ENCODE measurements around the gene SPATA12.

DNA sequence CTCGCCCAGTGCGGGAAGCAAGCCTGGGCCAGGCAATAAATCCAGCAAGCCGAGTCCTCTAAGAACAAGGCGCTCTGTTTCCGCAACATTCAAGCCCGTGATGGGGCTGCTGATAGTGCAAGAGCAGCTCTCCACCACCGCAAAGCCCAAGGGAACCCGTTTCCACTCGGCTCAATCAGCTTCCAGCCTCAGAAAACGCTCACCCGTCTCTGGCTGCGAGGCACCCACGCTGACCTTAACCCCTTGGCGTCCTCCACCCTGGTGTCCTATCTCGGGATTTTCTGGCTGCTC, 17.8 kb downstream of the SPATA12 start:
- TF ChIP-seq, protein P1, sequence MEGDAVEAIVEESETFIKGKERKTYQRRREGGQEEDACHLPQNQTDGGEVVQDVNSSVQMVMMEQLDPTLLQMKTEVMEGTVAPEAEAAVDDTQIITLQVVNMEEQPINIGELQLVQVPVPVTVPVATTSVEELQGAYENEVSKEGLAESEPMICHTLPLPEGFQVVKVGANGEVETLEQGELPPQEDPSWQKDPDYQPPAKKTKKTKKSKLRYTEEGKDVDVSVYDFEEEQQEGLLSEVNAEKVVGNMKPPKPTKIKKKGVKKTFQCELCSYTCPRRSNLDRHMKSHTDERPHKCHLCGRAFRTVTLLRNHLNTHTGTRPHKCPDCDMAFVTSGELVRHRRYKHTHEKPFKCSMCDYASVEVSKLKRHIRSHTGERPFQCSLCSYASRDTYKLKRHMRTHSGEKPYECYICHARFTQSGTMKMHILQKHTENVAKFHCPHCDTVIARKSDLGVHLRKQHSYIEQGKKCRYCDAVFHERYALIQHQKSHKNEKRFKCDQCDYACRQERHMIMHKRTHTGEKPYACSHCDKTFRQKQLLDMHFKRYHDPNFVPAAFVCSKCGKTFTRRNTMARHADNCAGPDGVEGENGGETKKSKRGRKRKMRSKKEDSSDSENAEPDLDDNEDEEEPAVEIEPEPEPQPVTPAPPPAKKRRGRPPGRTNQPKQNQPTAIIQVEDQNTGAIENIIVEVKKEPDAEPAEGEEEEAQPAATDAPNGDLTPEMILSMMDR (conservative IDR thresholded peaks at IDR 0.05 in 1 of 2, IDR thresholded peaks at IDR 0.05 in 1 of 2; ENCODE audit: extremely low read depth in 1 of 2, insufficient read depth in 1 of 2, low read depth in 1 of 2, low read length in 2 of 2), result no peak
- TF ChIP-seq EZH2 (IDR thresholded peaks at IDR 0.05; ENCODE audit: borderline replicate concordance, low read length), result no peak

Data from mammary epithelial cell (primary cell).